ENCODE results near the gene ENAH.

DNA sequence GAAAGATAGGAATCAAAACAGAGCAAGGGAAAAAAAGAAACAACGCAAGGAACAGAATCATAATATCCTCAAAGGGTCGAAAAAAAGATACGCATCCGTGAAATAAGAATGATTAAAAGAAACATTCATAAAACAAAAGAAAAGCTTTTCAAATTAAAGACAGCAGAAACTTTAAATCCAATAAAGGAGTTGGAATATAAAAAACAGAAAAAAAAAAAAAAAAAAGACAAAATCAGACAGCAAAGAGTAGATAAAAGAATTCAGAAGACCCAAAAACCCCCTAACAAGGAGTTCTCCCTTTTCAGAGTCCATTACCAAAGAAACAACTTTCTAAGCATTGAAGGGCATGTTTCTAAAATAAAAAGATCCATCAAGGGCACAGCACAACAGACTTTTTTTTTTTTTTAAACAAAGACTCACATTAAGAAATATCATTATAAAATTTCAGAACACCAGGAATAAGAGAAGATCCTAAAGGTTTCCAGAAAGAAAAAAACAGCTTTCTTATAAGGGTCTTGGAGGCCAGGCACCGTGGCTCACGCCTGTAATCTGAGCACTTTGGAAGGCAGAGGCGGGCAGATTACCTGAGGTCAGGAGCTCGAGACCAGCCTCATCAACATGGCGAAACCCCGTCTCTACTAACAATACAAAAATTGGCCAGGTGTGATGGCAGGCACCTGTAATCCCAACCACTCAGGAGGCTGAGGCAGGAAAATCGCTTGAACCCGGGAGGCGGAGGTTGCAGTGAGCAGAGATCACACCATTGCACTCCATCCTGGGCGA lies 44.7 kb downstream of the ENAH start:
- TF ChIP-seq EP300 (IDR thresholded peaks at IDR 0.05; ENCODE audit: borderline replicate concordance) (no peak), ZBTB7A (IDR thresholded peaks at IDR 0.05; ENCODE audit: low read depth) (no peak), YY1 (IDR thresholded peaks at IDR 0.05; ENCODE audit: low read depth) (no peak), TCF12 (IDR thresholded peaks at IDR 0.05; ENCODE audit: low read depth) (no peak)

Measured in Ishikawa (cell line).